ENCODE results near the gene GNPTG.

DNA sequence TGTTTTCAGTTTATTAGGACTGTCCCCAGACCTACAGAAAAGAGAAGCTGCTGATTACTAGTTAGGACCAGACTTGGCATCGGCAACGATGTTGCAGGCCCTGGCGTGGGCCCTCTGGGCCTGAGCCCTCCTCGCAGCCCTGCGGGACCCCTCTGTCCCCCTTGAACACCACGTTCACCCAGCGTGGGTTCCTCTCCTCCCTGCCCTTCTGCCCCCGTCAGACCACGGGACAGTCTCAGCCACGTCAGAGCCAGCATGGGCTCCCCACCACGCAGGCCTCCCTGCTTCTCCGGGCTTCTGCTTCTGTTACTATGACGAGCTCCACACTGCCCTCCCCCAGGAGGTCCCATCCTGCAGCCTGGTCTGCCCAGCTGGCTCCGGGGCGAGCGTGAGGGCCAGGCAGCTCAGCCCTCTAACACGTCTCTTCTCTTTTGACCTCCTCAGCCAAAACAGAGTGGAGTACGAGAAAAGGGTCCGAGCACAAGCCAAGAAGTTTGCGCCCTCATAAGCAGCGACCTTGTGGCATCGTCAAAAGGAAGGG lies 27.4 kb upstream of the GNPTG start:
- TF ChIP-seq EZH2 (IDR thresholded peaks at IDR 0.05) (no peak), FOXP2 (optimal IDR thresholded peaks at IDR 0.05; ENCODE audit: control extremely low read depth, extremely low read length, insufficient read depth) (no peak), POLR2AphosphoS5 (IDR thresholded peaks at IDR 0.05; ENCODE audit: borderline replicate concordance, low read depth, low read length) (0 out of 2 replicates have a peak, but pooled peaks have one; percentile 9)
